ENCODE results near the gene ICAM4. TPM values are rescaled to one million over a fixed set of nuclear protein-coding genes. Genes with fewer than 3 reads are reported as not detected.
"Not testable (repeated sequence)": the region's sequence is repeated elsewhere in the genome, so short reads cannot be mapped to it uniquely, and the experiment has no call there.

ICAM4 gene
- total RNA-seq, 1 experiment from 2014 or later, result 1.7 TPM

- Mint-ChIP-seq H3K4me1 (ENCODE audit: low read depth, unreplicated experiment) (peaks cover 15% of the 10 kb centered on the region), H3K4me3 (ENCODE audit: low read depth, unreplicated experiment) (no peak overlapping the region), H3K36me3 (ENCODE audit: insufficient read depth, unreplicated experiment) (peaks cover 80% of the 10 kb centered on the region), H3K27ac (ENCODE audit: unreplicated experiment) (no peak overlapping the region), H3K9me3 (ENCODE audit: low read depth, unreplicated experiment) (no peaks in the 10 kb centered on the region), H3K27me3 (ENCODE audit: unreplicated experiment) (no peaks in the 10 kb centered on the region)
- CTCF ChIA-PET, result interaction anchor here (0.7 kb wide), 1 partner anchor 299 kb away, joined by 8 read pairs; no protein-coding TSS in a partner anchor
- DNase-seq, result no peak
- intact Hi-C loops (cut with micrococcal nuclease; ENCODE audit: unreplicated experiment), result no loop called here
- no peak for TF ChIP-seq CTCF (IDR thresholded peaks at IDR 0.05; ENCODE audit: unreplicated experiment)
- no TSS peak for BruUV-seq (replicated peaks)
Observed at GRCh38 chr19:10277795-10278589, 8.8 kb upstream of the ICAM4 start.

- DNase-seq, result no peak
- H3K4me1 Mint-ChIP-seq (ENCODE audit: low read depth, unreplicated experiment), result peaks cover 11% of the 10 kb centered on the region
- CTCF ChIA-PET, result interaction anchor here (0.7 kb wide), 1 partner anchor 300 kb away, joined by 8 read pairs; no protein-coding TSS in a partner anchor
- H3K27me3 Mint-ChIP-seq (ENCODE audit: unreplicated experiment), result no peaks in the 10 kb centered on the region
- H3K4me3 Mint-ChIP-seq (ENCODE audit: low read depth, unreplicated experiment), result no peak overlapping the region
- BruUV-seq (replicated peaks), result no TSS peak
- intact Hi-C loops (cut with micrococcal nuclease; ENCODE audit: unreplicated experiment), result no loop called here
- no peak overlapping the region for H3K27ac Mint-ChIP-seq (ENCODE audit: unreplicated experiment)
- TF ChIP-seq CTCF (IDR thresholded peaks at IDR 0.05; ENCODE audit: unreplicated experiment), result no peak
- no peaks in the 10 kb centered on the region for H3K9me3 Mint-ChIP-seq (ENCODE audit: low read depth, unreplicated experiment)
- peaks cover 74% of the 10 kb centered on the region for H3K36me3 Mint-ChIP-seq (ENCODE audit: insufficient read depth, unreplicated experiment)
Observed at GRCh38 chr19:10278935-10279334, 7.8 kb upstream of the ICAM4 start.

- Mint-ChIP-seq H3K9me3 (ENCODE audit: low read depth, unreplicated experiment) (no peaks in the 10 kb centered on the region), H3K36me3 (ENCODE audit: insufficient read depth, unreplicated experiment) (peaks cover 70% of the 10 kb centered on the region), H3K27ac (ENCODE audit: unreplicated experiment) (peak overlapping the region; percentile 7), H3K4me1 (ENCODE audit: low read depth, unreplicated experiment) (peaks cover 1% of the 10 kb centered on the region), H3K27me3 (ENCODE audit: unreplicated experiment) (no peaks in the 10 kb centered on the region), H3K4me3 (ENCODE audit: low read depth, unreplicated experiment) (no peak overlapping the region)
- BruUV-seq (replicated peaks), result no TSS peak
- intact Hi-C loops (cut with micrococcal nuclease; ENCODE audit: unreplicated experiment), result no loop called here
- CTCF ChIA-PET, result interaction anchor here (1.0 kb wide), 1 partner anchor 9 kb away, joined by 3 read pairs; the partner anchor contains the start of gene ICAM1
- no peak for DNase-seq
- TF ChIP-seq CTCF (IDR thresholded peaks at IDR 0.05; ENCODE audit: unreplicated experiment), result no peak
Observed at GRCh38 chr19:10279737-10280442, 6.9 kb upstream of the ICAM4 start.

GRCh38 chr19:10282043-10282442 lies 4.7 kb upstream of the ICAM4 start:
- CTCF ChIA-PET; intact Hi-C loops (cut with micrococcal nuclease; ENCODE audit: unreplicated experiment); H3K27me3 Mint-ChIP-seq (ENCODE audit: unreplicated experiment); H3K4me1 Mint-ChIP-seq (ENCODE audit: low read depth, unreplicated experiment); DNase-seq; H3K9me3 Mint-ChIP-seq (ENCODE audit: low read depth, unreplicated experiment); H3K4me3 Mint-ChIP-seq (ENCODE audit: low read depth, unreplicated experiment); BruUV-seq (replicated peaks); H3K27ac Mint-ChIP-seq (ENCODE audit: unreplicated experiment): not testable (repeated sequence)
- peaks cover 65% of the 10 kb centered on the region for H3K36me3 Mint-ChIP-seq (ENCODE audit: insufficient read depth, unreplicated experiment)

All from Calu3 (cell line).